ENCODE results near the gene IDI1.

- TF ChIP-seq CTCF (IDR thresholded peaks at IDR 0.05) (no peak), FOXK1 (CRISPR knock-in tag; IDR thresholded peaks at IDR 0.05) (no peak), CREM (CRISPR knock-in tag; IDR thresholded peaks at IDR 0.05) (no peak), NR1H2 (CRISPR knock-in tag; IDR thresholded peaks at IDR 0.05) (no peak), GTF2I (CRISPR knock-in tag; conservative IDR thresholded peaks at IDR 0.05) (no peak), ATF6 (CRISPR knock-in tag; IDR thresholded peaks at IDR 0.05) (no peak), ZNF512 (CRISPR knock-in tag; IDR thresholded peaks at IDR 0.05; ENCODE audit: borderline replicate concordance) (no peak), ESRRA (CRISPR knock-in tag; IDR thresholded peaks at IDR 0.05; ENCODE audit: borderline replicate concordance) (no peak), ERG (CRISPR knock-in tag; IDR thresholded peaks at IDR 0.05) (no peak)
These were observed 579 bp downstream of the IDI1 start for GRCh38 chr10:1048349-1048731.
